ENCODE results near the gene PLEKHH3.

Gene PLEKHH3, protein sequence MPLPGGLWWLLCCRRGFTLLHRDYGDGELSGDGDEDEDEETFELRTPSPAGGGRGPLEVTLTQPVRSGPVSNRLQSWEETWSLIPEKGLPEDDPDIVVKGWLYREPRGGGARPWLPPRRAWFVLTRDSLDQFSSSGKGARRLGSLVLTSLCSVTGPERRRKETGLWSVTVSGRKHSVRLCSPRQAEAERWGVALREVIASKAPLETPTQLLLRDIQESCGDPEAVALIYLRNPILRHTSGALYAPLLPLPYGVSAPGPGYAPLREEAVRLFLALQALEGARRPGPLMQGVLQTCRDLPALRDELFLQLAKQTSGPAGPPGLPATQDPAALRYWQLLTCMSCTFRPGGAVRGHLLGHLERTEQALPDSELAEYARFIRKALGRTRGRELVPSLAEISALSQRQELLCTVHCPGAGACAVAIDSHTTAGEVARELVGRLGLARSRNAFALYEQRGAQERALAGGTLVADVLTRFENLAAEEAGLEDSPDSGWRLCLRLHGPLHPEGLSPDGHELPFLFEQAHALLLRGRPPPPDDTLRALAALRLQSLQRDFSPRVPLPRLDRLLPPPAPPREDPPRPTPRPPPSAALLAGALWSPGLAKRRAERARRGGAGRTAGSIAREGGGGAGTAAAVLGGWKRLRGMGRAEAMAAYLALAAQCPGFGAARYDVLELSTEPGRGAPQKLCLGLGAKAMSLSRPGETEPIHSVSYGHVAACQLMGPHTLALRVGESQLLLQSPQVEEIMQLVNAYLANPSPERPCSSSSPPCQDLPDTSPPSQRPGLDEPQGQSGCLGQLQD

DNA sequence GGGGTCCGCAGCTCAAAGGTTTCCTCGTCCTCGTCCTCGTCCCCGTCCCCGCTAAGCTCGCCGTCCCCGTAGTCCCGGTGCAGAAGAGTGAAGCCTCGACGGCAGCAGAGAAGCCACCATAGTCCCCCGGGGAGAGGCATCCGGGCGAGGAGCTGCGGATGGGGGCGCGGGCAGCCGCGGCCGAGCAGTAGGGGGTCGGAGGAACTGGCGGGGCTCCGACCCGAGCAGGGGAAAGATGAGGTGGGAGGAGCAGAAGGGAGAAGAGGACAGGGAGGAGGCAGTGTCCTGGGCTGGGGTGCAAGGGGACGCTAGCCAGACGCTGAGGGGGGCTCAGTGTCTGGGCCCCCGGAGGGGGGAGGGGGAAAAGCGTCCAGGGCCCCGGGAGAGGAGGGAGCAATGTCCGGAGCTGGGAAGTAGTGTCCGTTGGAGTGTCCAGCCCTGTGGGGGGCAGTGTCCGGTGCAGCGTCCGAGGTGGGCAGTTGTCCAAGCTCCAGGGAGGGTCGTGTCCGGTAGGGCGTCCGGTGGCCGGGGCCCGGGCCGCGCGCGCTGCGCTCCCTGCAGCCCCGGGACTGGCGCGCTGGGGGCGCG, at the start of gene PLEKHH3:
TSS of gene PLEKHH3 (minus strand) at position 571 of the 588 bp plus-strand sequence. CDS start at position 140, 431 bp downstream.
- DNase-seq: peak in 1 of 14 donors; percentile 92

DNA sequence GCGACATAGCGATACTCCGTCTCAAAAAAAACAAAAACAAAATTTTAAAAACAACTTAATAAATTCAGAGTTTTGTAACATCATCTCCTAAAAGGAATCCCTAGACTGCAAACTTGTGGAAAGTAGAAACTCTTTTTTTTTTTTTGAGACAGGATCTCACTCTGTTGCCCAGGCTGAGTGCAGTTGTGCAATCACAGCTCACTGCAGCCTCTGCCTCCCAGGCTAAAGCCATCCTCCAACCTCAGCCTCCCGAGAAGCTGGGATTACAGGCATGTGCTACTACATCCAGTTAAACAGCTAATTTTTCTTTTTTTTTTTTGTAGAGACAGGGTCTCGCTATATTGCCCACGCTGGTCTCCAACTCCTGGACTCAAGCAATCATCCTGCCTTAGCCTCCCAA, 48.3 kb upstream of the PLEKHH3 start:
- DNase-seq: no peak

DNA sequence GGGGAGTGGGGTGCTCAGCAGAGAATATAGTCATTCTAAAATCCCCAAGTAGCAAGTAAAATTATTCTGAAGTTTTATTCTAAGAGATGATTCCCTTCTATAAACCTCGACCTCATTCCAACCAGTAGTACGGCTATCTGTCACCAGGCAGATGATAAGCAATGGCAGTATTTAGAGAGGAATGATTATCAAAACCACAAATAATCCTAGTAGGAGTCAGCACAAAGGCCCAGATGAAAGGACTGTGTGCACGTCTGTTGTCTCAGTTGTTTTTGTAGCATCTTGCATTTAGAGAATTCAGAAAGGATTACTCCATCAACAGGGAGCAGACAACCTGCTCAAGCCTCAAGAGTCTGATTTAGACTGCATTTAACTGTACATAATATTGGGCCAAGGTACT, 46.8 kb upstream of the PLEKHH3 start:
- DNase-seq: no peak

DNA sequence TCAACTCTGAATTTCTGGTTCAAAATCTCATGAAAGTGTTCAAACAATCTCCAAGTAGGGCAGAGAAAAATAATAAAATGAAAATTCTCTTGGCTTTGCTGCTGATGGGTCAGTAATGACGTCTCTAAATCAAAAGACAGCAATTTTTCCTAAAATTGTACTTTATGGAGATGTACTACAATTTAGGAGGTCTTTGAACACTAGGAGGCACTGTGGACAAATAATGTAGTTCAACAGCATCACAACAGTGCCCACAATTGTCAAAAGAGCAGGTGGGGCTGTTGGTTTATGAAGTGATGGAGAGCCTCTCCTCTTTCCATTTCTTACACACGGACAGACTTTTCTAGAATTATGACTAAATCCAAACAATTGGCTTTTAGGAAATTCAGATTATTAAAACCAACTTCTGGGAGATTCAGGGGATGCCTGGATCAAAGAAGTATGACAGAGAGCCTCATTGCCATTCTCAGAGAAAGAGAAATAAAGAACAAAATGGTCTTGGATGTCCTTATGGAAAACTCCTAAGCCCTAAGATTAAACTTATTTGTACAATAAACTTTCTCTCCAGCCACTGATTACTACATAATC, 44.3 kb upstream of the PLEKHH3 start:
- peak in 4 of 14 donors; percentile 1 to 5 (median 3) for DNase-seq

DNA sequence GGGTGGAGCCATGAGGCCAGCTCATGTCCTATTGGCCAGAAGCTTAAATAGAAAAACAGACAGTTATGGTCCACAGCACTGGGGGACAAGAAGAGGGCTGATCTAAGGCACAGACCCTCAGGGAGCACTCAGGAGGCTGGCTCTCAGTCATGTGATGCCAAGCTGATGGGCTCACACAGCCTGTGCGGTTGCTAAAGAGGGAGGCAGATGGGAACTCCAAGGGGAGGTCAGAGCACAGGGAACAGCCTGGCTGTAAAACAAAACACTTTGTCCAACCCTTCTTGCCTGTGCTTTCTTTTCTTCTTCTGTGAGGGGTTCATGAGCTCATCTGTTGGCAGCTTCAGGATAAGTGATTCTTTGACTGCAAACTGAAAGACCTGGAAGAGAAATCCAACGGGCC, 32.8 kb upstream of the PLEKHH3 start:
- DNase-seq: peak in 5 of 14 donors; percentile 22 to 76 (median 39)

DNA sequence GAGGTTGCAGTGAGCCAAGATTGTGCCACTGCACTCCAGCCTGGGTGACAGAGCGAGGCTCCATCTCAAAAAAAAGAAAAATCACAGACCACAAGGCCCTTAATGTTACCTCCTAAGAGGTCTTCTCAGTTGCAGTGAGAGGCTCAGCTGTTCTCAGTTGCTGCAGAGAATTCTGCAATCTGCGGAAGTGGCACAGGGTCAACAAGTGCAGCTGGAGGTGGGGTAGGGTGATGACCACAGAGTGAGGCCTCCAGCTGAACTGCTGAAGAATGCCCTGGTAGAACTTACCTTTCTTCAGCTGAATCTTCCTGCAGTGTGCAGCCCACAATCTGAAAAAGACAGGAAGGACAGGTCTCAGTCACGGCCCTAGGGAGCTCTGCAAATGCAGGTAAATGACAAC, 31.8 kb upstream of the PLEKHH3 start:
- no peak for DNase-seq

DNA sequence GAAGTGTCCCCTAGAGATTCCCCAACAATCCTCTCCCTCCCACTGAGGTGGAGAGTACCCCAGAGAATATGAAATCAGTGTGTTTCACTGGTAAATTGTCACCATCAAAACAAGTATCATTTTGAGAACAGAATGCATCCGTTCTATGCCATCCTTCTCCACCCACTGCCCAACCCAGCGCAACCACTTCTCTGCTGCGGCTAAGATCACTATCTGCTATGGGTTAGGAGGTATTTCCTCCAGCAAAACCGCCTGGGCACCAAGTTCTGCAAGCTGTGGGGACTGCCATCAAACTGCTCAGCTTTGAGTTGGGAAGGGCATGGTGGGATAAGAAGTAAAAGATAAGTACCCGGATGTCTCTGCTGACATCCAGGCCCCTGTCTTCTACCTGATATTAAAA, 29.9 kb upstream of the PLEKHH3 start:
- DNase-seq: no peak

DNA sequence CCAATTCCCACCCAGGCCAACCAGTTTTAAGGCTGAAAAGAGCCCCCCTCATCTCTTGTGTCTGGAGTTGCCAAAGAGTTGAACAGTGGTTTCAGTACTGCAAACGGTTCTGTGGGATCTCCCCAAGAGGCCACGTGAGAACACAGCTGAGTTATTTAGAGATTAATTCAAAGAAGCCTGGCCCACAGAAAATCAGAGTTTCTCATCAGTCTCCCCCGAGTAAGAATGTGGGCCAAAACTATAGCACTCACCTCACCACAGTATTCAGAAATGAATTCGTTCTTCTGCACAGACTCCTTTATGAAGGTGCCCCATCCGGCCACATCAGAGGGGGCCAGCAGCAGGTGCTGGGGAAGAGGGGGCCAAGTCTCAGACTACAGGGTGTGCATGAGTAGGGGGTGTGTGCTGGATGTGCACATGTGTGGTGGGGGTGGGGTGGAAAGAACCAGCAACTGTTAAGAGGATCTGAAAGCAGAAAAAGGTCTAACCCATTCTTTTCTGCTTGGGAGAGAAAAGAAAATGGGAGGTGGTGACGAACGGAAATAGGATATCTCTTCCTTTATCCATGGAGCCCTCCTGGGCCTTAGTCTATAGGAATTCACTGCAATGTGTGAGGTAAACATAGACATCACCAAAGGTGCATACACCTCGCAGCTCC, 28.2 kb upstream of the PLEKHH3 start:
- no peak for DNase-seq

DNA sequence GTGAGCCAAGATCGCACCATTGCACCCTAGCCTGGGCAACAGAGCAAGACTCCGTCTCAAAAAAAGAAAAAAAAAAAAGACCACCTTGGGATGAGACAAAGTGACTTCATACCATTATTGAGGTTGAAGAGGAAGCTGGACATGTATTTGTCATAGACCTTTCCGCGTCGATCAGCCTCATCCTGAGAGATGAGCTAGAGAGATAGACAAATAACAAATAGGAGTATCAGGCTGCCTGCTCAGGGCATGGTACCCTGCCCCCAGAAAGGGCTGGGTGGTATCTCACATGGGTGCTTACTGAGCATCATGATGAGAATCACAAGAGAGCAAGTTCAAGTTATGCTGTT, 27.7 kb upstream of the PLEKHH3 start:
- no peak for DNase-seq

DNA sequence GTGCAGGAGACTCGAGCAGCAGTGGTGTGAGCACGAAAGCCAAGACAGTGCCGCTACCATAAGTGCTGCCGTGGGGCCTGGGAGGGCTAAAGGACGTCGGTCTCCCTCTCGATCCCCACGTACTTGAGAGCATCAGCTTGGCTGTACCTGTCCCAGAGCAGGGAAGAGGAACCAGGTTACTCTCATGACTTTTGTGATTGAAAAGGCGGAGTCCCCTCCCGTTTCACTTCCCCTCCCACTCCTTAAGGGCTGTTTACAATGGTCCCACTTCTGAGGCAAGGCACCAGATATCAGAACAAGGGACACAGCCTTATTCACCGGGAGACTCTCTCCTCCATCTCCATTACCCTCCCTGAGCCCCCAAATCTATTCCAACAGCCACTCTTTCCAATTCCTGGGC, 25.7 kb upstream of the PLEKHH3 start:
- DNase-seq: no peak

DNA sequence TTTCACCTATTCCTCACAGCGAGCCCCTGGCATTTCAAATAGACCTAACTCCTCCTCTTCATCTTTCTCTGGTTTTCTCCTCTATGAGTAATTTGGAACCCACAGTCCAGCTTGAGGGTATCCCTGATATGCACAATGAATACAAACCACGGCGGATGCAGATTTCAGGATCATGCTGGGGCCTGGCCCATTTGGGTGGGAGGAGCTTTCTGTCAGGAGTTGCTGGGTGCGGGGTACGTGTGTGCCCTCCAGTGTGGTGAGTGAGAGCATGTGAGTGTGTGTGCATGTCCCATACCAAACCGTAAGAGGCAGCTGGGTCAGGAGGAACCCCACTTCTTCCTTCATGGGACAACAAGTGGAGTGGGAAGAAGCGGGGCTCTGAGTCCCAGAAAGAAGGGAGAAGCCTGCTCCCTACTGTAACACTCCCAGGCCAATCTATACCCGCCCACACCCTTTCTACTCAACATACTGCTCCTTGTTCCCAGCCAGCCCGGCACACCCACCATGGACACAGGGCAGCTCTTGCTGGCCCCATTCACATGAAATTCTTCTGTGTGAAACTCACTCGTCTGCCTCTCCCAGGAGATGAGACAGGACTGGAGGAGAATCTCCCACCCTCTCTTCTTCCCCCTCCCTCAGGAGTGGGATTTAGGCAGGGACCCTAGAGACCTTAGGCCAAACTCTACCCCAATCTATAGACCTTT, 23.9 kb upstream of the PLEKHH3 start:
- no peak for DNase-seq

DNA sequence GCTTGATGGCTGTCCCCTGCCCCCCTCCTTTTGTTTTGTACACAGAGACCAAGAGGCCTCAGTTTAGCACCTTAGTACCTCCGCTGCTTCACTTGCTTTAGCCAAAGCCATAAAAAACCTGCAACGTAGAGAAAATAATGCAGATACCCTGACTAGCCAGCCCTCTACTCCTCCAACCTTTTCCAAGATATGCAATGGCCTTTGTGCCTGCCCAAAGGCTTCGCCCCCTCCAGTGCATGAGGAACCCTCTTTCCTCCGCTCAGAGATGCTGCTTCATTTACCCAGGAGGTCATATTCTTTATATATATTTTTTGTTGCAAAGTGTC, 22.6 kb upstream of the PLEKHH3 start:
- DNase-seq: no peak

DNA sequence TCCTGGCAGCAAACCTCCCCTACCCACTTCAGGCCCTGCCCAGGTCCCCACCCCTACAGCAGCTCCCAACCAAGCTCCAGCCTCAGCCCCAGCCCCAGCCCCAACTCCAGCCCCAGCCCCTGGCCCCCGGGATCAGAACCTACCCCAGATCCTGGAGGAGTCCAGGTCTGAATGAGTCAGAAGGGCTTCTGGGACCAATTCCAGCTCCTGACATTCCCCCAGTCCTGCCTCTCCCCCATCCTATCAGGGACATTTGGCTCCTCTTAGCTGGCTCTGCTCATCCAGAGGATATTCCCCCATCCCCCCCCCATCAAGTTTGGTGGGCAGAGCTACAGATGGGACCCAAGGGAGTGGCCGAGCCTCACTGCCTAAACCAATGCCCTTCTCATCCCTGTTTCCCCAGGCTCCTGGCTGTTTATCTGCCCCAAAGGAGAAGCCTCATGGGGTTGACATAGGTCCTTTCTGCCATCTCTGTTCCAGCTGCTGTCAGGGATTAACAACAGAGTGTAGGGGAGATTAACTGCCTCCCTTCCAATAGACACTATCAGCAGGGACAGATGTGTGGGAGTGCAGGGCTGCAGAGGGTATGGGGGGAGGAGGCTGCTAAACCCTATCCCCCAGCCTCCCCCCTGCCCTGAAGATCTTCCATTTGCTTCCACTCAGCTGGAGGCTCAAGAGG, 22.1 kb upstream of the PLEKHH3 start:
- peak in 1 of 14 donors; percentile 55 for DNase-seq

DNA sequence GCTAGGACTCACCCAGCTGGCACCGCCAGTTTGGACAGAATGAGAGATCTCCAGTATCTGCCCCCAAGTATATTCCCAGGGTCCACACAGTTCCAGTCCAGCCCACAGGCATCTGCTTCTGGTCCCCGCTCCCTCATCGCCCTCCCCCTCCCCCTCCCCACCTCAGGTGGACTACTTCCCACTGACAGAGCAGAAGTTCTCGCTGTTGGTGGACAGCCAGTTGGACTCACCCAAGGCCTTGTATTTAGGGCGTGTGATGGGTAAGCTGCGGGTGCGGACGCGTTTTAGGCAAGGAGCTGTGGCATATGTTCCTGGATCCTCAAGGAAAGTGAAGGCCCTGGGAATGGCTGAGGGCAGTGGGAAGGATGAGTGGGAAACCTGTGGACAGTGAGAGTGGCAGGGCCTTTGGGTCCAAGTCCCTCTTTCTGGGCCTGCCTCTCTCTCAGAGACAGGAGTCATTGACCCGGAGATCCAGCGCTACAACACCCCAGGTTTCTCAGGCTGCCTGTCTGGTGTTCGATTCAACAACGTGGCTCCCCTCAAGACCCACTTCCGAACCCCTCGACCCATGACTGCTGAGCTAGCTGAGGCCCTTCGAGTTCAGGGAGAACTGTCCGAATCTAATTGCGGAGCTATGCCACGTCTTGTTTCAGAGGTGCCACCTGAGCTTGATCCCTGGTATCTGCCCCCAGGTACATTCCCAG, 20.5 kb upstream of the PLEKHH3 start:
- no peak for DNase-seq

DNA sequence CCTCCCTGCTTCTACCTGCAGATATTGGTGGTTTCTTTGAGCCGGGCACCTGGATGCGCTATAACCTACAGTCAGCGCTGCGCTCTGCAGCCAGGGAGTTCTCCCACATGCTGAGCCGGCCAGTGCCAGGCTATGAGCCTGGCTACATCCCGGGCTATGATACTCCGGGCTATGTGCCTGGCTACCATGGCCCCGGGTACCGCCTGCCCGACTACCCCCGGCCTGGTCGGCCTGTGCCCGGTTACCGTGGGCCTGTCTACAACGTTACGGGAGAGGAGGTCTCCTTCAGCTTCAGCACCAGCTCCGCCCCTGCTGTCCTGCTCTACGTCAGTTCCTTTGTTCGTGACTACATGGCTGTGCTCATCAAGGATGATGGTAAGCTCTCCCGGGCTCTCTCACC, 18.7 kb upstream of the PLEKHH3 start:
- DNase-seq: no peak

DNA sequence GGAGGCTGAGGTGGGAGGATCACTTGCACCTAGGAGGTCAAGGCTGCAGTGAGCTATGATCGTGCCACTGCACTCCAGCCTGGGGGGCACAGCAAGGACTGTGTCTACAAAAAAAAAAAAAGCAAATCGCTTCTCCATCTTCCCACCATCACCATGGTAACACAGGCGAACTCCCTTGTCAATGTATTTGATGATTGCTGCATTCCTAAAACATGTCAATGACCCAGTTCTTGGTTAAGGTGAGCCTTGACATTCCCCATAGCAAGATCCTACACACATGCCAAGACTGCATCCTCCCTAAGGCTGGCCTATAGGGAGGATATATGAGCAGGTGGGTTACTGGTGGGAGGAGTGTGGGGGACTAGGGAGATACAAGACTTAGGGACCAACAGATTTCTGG, 17.7 kb upstream of the PLEKHH3 start:
- DNase-seq: no peak

DNA sequence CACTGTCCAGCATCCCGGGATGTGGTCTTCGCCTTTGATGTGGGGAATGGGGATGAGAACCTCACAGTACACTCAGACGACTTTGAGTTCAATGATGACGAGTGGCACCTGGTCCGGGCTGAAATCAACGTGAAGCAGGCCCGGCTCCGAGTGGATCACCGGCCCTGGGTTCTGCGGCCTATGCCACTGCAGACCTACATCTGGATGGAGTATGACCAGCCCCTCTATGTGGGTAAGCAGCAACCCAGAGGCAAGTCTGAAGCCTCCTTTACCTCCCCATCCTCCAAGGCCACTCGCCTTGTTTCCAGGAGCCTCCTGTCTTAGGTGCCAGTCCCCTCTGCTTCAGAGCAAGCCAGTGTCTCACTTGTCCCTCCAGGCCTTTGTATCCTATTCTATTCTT, 15.7 kb upstream of the PLEKHH3 start:
- DNase-seq: no peak

DNA sequence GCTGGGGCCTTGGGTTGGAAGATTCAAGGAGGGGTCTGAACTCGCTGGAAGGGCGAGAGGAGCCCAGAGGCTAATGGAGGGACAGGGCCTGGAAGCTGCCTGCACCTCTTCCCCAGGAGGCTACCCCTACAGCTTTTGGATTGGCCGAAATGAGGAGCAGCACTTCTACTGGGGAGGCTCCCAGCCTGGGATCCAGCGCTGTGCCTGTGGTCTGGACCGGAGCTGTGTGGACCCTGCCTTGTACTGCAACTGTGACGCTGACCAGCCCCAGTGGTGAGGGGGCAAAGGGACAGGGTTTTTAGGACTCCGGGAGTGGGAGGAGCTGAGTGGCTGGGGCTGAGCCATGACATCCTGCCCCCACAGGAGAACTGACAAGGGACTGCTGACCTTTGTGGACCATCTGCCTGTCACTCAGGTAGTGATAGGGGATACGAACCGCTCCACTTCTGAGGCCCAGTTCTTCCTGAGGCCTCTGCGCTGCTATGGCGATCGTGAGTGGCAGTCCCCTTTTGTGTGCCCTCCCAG, 14.3 kb upstream of the PLEKHH3 start:
- no peak for DNase-seq

DNA sequence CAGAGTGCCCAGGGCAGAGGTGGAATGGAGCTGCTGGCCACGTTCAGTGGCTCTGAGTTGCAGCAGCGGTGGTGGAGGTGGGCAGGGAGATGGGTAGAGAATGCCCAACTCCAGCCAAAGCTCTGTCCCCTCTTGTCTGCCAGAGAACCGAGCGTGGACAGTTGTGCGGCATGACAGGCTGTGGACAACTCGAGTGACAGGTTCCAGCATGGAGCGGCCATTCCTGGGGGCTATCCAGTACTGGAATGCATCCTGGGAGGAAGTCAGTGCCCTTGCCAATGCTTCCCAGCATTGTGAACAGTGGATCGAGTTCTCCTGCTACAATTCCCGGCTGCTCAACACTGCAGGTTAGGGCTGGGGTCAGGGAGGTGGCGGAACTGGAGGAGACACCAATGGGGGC, 13.8 kb upstream of the PLEKHH3 start:
- DNase-seq: no peak

DNA sequence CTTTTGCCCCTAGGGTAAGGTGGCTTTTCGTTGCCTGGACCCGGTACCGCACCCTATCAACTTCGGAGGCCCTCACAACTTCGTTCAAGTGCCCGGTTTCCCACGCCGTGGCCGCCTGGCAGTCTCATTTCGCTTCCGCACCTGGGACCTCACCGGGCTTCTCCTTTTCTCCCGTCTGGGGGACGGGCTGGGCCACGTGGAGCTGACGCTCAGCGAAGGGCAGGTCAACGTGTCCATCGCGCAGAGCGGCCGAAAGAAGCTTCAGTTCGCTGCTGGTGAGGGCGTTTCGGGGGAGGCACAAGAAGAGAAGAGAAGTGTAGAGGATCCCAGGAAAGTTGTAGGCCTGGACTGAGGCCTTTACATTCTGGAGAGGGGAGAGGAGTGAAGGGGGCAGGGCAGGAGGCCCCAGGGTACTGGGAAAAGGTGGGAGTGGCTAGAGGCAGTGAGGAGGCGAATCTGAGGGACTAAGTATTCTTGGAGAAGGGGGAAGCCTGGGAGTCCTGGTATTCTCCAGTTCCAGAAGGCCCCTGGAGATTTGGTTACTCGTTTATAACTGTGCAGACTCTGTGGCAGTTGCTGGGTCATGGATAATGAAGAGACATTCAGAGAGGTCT, 11.0 kb upstream of the PLEKHH3 start:
- DNase-seq: no peak

Measured in C1 segment of cervical spinal cord (tissue), 14 donors.